H1 (cell line): Measurements from ENCODE around the gene RIMBP2. TPM values are rescaled to one million over a fixed set of nuclear protein-coding genes. Genes with fewer than 3 reads are reported as not detected.

Source experiments
- CTCF ChIP-seq, 3 experiments: IDR thresholded peaks; 1 replicate in 2 of 3; 2 replicates in 1 of 3; pipeline versions ENCODE4 v1.5.1 to v1.6.1; 2011; ENCODE audit warnings: low read length in 3 of 3, mild to moderate bottlenecking in 3 of 3, inconsistent platforms in 2 of 3, low read depth in 1 of 3, moderate library complexity in 1 of 3; ENCODE audit not compliant: insufficient read depth in 1 of 3; ENCODE audit errors: control extremely low read depth in 1 of 3
- HDAC6 ChIP-seq: IDR thresholded peaks from one replicate; pipeline ENCODE4 v1.7.1; 2012; ENCODE audit warnings: low read depth, mild to moderate bottlenecking, inconsistent platforms, low read length, moderate library complexity
- PHF8 ChIP-seq: fragments of 200-600 bp; sonication (generic); conservative IDR thresholded peaks from 2 replicates; pipeline ENCODE4 v1.7.1; 2012; ENCODE audit warnings: low read depth, mild to moderate bottlenecking, inconsistent platforms, low read length, moderate library complexity
- polyA plus RNA-seq, 7 experiments: library from polyadenylated mRNA; depleted of rRNA in 3 of 7; stranded (reverse) in 5 of 7; unstranded in 2 of 7; fragments of >200 nt in 5 of 7; fragments of 200-250 nt in 2 of 7; gene quantifications; 1 replicate in 5 of 7; 2 replicates in 1 of 7; 4 replicates in 1 of 7; pipeline versions ENCODE4 v1.2.1 to v1.2.3, GENCODE V29; 2011 to 2013; ENCODE audit warnings: missing spikeins in 2 of 7, mixed read lengths in 2 of 7
- total RNA-seq: library from RNA; stranded (reverse); fragmentation: NEBNext Ultra II Directional; extraction: Animal tissue kit (Norgen Biotek cat#: 25700); gene quantifications from 2 replicates; pipeline ENCODE4 v1.2.1, GENCODE V29; 2021
- TF ChIP-seq, protein P1 (sequence below): fragments of 300-600 bp; sonication (generic); IDR thresholded peaks from 2 replicates; pipeline ENCODE4 v1.7.1; 2012; ENCODE audit warnings: low read length, moderate library complexity, mild to moderate bottlenecking, inconsistent platforms; ENCODE audit not compliant: insufficient replicate concordance

RIMBP2 gene
- total and polyA plus RNA-seq, 2 of the 8 experiments (the other 6 are each of a cell fraction or from before 2014, with no cell fraction given): 0.18 to 0.65 TPM

GRCh38 chr12:130456375-130457199, 259.5 kb downstream of the RIMBP2 start (continued):
- TF ChIP-seq HDAC6: no peak
- no peak for TF ChIP-seq CTCF (IDR thresholded peaks at IDR 0.05; ENCODE audit: control extremely low read depth in 1 of 3, insufficient read depth in 1 of 3, low read depth in 1 of 3, low read length in 3 of 3)
- TF ChIP-seq PHF8: no peak
- TF ChIP-seq, protein P1, sequence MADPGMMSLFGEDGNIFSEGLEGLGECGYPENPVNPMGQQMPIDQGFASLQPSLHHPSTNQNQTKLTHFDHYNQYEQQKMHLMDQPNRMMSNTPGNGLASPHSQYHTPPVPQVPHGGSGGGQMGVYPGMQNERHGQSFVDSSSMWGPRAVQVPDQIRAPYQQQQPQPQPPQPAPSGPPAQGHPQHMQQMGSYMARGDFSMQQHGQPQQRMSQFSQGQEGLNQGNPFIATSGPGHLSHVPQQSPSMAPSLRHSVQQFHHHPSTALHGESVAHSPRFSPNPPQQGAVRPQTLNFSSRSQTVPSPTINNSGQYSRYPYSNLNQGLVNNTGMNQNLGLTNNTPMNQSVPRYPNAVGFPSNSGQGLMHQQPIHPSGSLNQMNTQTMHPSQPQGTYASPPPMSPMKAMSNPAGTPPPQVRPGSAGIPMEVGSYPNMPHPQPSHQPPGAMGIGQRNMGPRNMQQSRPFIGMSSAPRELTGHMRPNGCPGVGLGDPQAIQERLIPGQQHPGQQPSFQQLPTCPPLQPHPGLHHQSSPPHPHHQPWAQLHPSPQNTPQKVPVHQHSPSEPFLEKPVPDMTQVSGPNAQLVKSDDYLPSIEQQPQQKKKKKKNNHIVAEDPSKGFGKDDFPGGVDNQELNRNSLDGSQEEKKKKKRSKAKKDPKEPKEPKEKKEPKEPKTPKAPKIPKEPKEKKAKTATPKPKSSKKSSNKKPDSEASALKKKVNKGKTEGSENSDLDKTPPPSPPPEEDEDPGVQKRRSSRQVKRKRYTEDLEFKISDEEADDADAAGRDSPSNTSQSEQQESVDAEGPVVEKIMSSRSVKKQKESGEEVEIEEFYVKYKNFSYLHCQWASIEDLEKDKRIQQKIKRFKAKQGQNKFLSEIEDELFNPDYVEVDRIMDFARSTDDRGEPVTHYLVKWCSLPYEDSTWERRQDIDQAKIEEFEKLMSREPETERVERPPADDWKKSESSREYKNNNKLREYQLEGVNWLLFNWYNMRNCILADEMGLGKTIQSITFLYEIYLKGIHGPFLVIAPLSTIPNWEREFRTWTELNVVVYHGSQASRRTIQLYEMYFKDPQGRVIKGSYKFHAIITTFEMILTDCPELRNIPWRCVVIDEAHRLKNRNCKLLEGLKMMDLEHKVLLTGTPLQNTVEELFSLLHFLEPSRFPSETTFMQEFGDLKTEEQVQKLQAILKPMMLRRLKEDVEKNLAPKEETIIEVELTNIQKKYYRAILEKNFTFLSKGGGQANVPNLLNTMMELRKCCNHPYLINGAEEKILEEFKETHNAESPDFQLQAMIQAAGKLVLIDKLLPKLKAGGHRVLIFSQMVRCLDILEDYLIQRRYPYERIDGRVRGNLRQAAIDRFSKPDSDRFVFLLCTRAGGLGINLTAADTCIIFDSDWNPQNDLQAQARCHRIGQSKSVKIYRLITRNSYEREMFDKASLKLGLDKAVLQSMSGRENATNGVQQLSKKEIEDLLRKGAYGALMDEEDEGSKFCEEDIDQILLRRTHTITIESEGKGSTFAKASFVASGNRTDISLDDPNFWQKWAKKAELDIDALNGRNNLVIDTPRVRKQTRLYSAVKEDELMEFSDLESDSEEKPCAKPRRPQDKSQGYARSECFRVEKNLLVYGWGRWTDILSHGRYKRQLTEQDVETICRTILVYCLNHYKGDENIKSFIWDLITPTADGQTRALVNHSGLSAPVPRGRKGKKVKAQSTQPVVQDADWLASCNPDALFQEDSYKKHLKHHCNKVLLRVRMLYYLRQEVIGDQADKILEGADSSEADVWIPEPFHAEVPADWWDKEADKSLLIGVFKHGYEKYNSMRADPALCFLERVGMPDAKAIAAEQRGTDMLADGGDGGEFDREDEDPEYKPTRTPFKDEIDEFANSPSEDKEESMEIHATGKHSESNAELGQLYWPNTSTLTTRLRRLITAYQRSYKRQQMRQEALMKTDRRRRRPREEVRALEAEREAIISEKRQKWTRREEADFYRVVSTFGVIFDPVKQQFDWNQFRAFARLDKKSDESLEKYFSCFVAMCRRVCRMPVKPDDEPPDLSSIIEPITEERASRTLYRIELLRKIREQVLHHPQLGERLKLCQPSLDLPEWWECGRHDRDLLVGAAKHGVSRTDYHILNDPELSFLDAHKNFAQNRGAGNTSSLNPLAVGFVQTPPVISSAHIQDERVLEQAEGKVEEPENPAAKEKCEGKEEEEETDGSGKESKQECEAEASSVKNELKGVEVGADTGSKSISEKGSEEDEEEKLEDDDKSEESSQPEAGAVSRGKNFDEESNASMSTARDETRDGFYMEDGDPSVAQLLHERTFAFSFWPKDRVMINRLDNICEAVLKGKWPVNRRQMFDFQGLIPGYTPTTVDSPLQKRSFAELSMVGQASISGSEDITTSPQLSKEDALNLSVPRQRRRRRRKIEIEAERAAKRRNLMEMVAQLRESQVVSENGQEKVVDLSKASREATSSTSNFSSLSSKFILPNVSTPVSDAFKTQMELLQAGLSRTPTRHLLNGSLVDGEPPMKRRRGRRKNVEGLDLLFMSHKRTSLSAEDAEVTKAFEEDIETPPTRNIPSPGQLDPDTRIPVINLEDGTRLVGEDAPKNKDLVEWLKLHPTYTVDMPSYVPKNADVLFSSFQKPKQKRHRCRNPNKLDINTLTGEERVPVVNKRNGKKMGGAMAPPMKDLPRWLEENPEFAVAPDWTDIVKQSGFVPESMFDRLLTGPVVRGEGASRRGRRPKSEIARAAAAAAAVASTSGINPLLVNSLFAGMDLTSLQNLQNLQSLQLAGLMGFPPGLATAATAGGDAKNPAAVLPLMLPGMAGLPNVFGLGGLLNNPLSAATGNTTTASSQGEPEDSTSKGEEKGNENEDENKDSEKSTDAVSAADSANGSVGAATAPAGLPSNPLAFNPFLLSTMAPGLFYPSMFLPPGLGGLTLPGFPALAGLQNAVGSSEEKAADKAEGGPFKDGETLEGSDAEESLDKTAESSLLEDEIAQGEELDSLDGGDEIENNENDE: no peak
- TF ChIP-seq, all 59 proteins: peak for 0
